IMR-90 (cell line): Measurements from ENCODE around the gene PCOLCE2. TPM values are rescaled to one million over a fixed set of nuclear protein-coding genes. Genes with fewer than 3 reads are reported as not detected.

Experiments
- ATAC-seq: fragments of 200-7000 bp; cut with Tn5 transposase; 2 replicates; pipeline ENCODE4 v1.9.1; 2020; ENCODE audit warnings: low read depth, mild to moderate bottlenecking, moderate library complexity
- BruUV-seq: library from RNA; stranded (reverse); fragments of 400-500 nt; replicated peaks from 2 replicates; lab custom pipeline; 2021; lab: Mats Ljungman, UMichigan
- CTCF ChIA-PET: fragments of 300-600 bp; formaldehyde crosslinking; extraction: SDS; loops from one replicate; lab custom pipeline; 2021; ENCODE audit warnings: antibody characterized with exemption; lab: Yijun Ruan, JAX
- POLR2A ChIA-PET: fragments of 300-600 bp; sonication (Branson Sonifier 250); formaldehyde crosslinking; loops from one replicate; lab custom pipeline; 2022; ENCODE audit warnings: antibody characterized with exemption; ENCODE audit not compliant: unreplicated experiment; lab: Charles Lee
- DNase-seq: peaks from one replicate; pipeline ENCODE4 v3.0.0; 2013
- H2AFZ ChIP-seq: replicated peaks from 2 replicates; pipeline ENCODE3; 2013; ENCODE audit warnings: low read length, mild to moderate bottlenecking; ENCODE audit not compliant: poor library complexity
- H2AK5ac ChIP-seq: 2 replicates; pipeline ENCODE4 v1.6.1; 2013; ENCODE audit warnings: low read depth, low read length, inconsistent platforms
- H2AK9ac ChIP-seq: replicated peaks from 2 replicates; pipeline ENCODE3; 2013; ENCODE audit warnings: mild to moderate bottlenecking, low read depth, low read length, moderate library complexity; ENCODE audit not compliant: poor library complexity
- H2BK120ac ChIP-seq: 2 replicates; pipeline ENCODE4 v1.6.1; 2013; ENCODE audit warnings: low read depth, low read length, inconsistent platforms
- H2BK15ac ChIP-seq: 3 replicates; pipeline ENCODE4 v1.6.1; 2013; ENCODE audit warnings: low read depth, low read length, inconsistent platforms
- H2BK20ac ChIP-seq: 2 replicates; pipeline ENCODE4 v1.6.1; 2013; ENCODE audit warnings: low read depth, mild to moderate bottlenecking, inconsistent platforms, low read length, moderate library complexity
- H2BK5ac ChIP-seq: 2 replicates; pipeline ENCODE4 v1.6.1; 2013; ENCODE audit warnings: mild to moderate bottlenecking, low read depth, low read length, inconsistent platforms; ENCODE audit not compliant: poor library complexity, severe bottlenecking
- H3K14ac ChIP-seq: replicated peaks from 2 replicates; pipeline ENCODE4 v1.6.1; 2013; ENCODE audit warnings: low read depth, low read length, inconsistent platforms
- H3K18ac ChIP-seq: 2 replicates; pipeline ENCODE4 v1.6.1; 2013; ENCODE audit warnings: low read depth, low read length, control low read depth
- H3K23ac ChIP-seq: 2 replicates; pipeline ENCODE4 v1.6.1; 2013; ENCODE audit warnings: low read depth, low read length, inconsistent platforms
- H3K27ac ChIP-seq: 2 replicates; pipeline ENCODE4 v1.5.1; 2013; ENCODE audit warnings: mild to moderate bottlenecking, control low read depth, low read length; ENCODE audit not compliant: insufficient read depth
- H3K27me3 ChIP-seq: 2 replicates; pipeline ENCODE4 v1.6.1; 2013; ENCODE audit warnings: low read length; ENCODE audit not compliant: control insufficient read depth, insufficient read depth
- H3K36me3 ChIP-seq: 2 replicates; pipeline ENCODE4 v1.6.1; 2013; ENCODE audit warnings: low read length, mixed read lengths; ENCODE audit not compliant: control insufficient read depth, insufficient read depth
- H3K4ac ChIP-seq: 2 replicates; pipeline ENCODE4 v1.6.1; 2013; ENCODE audit warnings: low read depth, low read length, inconsistent platforms
- H3K4me1 ChIP-seq: 2 replicates; pipeline ENCODE4 v1.6.1; 2013; ENCODE audit warnings: low read length, mixed read lengths; ENCODE audit not compliant: control insufficient read depth, insufficient read depth
- H3K4me2 ChIP-seq: 2 replicates; pipeline ENCODE4 v1.6.1; 2013; ENCODE audit warnings: low read depth, mild to moderate bottlenecking, control low read depth, low read length, moderate library complexity
- H3K4me3 ChIP-seq: 2 replicates; pipeline ENCODE4 v1.5.1; 2013; ENCODE audit warnings: low read depth, mild to moderate bottlenecking, control low read depth, low read length, moderate library complexity; ENCODE audit not compliant: insufficient read depth
- H3K56ac ChIP-seq: 2 replicates; pipeline ENCODE4 v1.6.1; 2013; ENCODE audit warnings: low read length, inconsistent platforms; ENCODE audit not compliant: insufficient read depth; ENCODE audit errors: extremely low read depth
- H3K79me1 ChIP-seq, 2 experiments: 2 replicates each; pipeline ENCODE4 v1.6.1; 2013; ENCODE audit warnings: low read length in 2 of 2, inconsistent platforms in 1 of 2, low read depth in 1 of 2
- H3K9ac ChIP-seq: 2 replicates; pipeline ENCODE4 v1.6.1; 2013; ENCODE audit warnings: low read depth, low read length, control low read depth
- H3K9me1 ChIP-seq: 2 replicates; pipeline ENCODE4 v1.6.1; 2013; ENCODE audit warnings: low read length, inconsistent platforms; ENCODE audit not compliant: insufficient read depth
- H3K9me3 ChIP-seq: 2 replicates; pipeline ENCODE4 v1.6.1; 2013; ENCODE audit warnings: low read length; ENCODE audit not compliant: control insufficient read depth, insufficient read depth
- H4K20me1 ChIP-seq: 2 replicates; pipeline ENCODE4 v1.6.1; 2013; ENCODE audit warnings: low read length, inconsistent platforms; ENCODE audit not compliant: insufficient read depth
- H4K5ac ChIP-seq: 2 replicates; pipeline ENCODE4 v1.6.1; 2013; ENCODE audit warnings: mild to moderate bottlenecking, low read depth, low read length, control low read depth
- H4K8ac ChIP-seq, 2 experiments: 2 replicates each; pipeline ENCODE4 v1.6.1; 2013; ENCODE audit warnings: low read depth in 2 of 2, low read length in 2 of 2, control low read depth in 1 of 2, inconsistent platforms in 1 of 2
- H4K91ac ChIP-seq: 2 replicates; pipeline ENCODE4 v1.6.1; 2013; ENCODE audit warnings: low read depth, low read length, inconsistent platforms; ENCODE audit not compliant: insufficient read depth
- MAFK ChIP-seq: IDR thresholded peaks from 2 replicates; pipeline ENCODE4 v1.6.1; 2012; ENCODE audit warnings: low read depth, low read length, improper control_type of control experiment
- MAZ ChIP-seq: IDR thresholded peaks from 2 replicates; pipeline ENCODE4 v1.6.1; 2012; ENCODE audit warnings: low read depth, mild to moderate bottlenecking, low read length, improper control_type of control experiment, moderate library complexity, borderline replicate concordance
- POLR2A ChIP-seq: IDR thresholded peaks from 2 replicates; pipeline ENCODE4 v1.6.1; 2012; ENCODE audit warnings: mild to moderate bottlenecking, low read depth, low read length
- WGBS, 2 experiments: methylation state at CpG; one replicate each; pipeline versions ENCODE4 v1.1.5 to v1.1.7; 2013; ENCODE audit warnings: missing lambda C conversion rate in 2 of 2; ENCODE audit not compliant: insufficient read length in 1 of 2; ENCODE audit errors: extremely low coverage in 2 of 2; 5-methylcytosine and 5-hydroxymethylcytosine counted together
- dilution Hi-C: fragments of 300-500 bp; cut with HindIII; formaldehyde crosslinking; loops from one replicate; pipeline ENCODE4 v1.14.3; 2018; ENCODE audit warnings: low sequenced_read_pairs; ENCODE audit not compliant: unreplicated experiment
- in situ Hi-C: fragments of 300-500 bp; cut with MboI; formaldehyde crosslinking; loops from 3 replicates; pipeline ENCODE4 v1.14.3; 2019; ENCODE audit warnings: low sequenced_read_pairs, inconsistent platforms, mixed read lengths
- intact Hi-C: fragments of 100-400 bp; cut with micrococcal nuclease; formaldehyde crosslinking; loops from 2 replicates; pipeline ENCODE4 v1.10.0; 2022
- polyA plus RNA-seq, 3 experiments: library from polyadenylated mRNA; depleted of rRNA; stranded (reverse); fragments of >200 nt; gene quantifications; 2 replicates each; pipeline ENCODE4 v1.2.3, GENCODE V29; 2012; ENCODE audit warnings: low replicate concordance in 1 of 3
- total RNA-seq: library from RNA; depleted of rRNA; stranded (reverse); fragments of >200 nt; gene quantifications from 2 replicates; pipeline ENCODE4 v1.2.3, GENCODE V29; 2012
- TF ChIP-seq, protein P1 (sequence below): fragments of 150-350 bp; IDR thresholded peaks from 2 replicates; pipeline ENCODE4 v1.6.1; 2017; ENCODE audit warnings: mild to moderate bottlenecking, antibody characterized with exemption, low read length, low read depth
- TF ChIP-seq, protein P2 (sequence below): conservative IDR thresholded peaks from 2 replicates; pipeline ENCODE4 v1.5.1; 2012; ENCODE audit warnings: mild to moderate bottlenecking, low read depth, low read length, improper control_type of control experiment

PCOLCE2 gene
- total and polyA plus RNA-seq, 2 of the 4 experiments (the other 2 are of a cell fraction): 0.50 to 0.54 TPM

DNA sequence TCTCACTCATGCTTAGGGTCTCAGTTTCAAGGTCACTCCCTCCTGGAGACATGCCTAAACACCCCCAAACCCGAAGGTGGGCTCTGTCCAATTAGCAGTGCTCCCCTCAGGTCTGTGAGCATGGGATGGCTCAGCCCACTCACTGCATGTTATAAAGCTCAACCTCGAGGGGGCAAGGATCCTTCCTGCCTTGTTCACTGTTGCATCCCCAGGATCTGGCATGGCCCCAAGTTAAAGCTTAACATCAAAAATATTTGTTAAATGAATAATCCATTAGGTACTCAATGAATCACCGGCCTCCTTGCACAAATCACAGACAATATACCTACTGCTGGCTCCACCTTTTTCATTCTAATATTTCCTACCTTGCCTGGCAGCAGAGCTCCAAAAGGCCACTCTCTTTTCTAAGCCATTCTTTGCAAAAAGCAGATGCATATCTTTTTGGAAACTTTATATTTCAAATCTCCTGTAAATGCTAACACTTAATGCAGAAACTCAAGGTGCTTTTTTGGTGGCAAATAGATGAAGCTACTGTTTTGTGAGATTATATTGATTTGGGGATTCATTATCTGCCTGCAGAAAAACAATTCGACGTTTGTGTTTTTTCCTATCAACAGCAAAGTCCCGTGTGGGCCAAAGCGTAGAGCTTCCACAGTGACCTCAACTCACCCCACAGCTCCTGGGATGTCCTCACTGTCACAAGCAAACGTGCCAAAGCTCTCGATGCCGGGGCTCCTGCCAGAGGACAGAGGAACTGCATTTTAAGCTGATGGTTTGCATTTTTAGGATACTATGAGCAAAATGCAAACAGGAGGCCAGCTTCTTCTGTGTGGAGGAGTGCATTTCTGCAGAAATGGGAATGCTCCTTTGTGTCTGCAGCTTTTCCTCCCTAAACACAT, 35.4 kb downstream of the PCOLCE2 start:
- ATAC-seq: no peak
- BruUV-seq: no TSS peak
- H3K4me1 ChIP-seq: no peaks in the 10 kb centered on the region
- intact Hi-C loops (no loop called here), dilution Hi-C loops (no loop called here), in situ Hi-C loops (no loop called here)
- no peaks in the 10 kb centered on the region for H3K79me1 ChIP-seq
- H2AK5ac ChIP-seq: no peak overlapping the region
- no peaks in the 10 kb centered on the region; the same call in 1 of the 2 replicates for H3K9me1 ChIP-seq
- no peak overlapping the region for H3K18ac ChIP-seq
- no peak overlapping the region for H3K9ac ChIP-seq
- no peaks in the 10 kb centered on the region for H4K20me1 ChIP-seq
- no peak overlapping the region for H2BK15ac ChIP-seq
- no peak overlapping the region for H4K5ac ChIP-seq
- POLR2A ChIA-PET: no interaction called here
- DNase-seq: peak; percentile 21
- H3K9me3 ChIP-seq: no peaks in the 10 kb centered on the region
- H3K4me3 ChIP-seq: no peak overlapping the region
- H3K27me3 ChIP-seq: peaks cover 18% of the 10 kb centered on the region
- no peak overlapping the region for H2BK120ac ChIP-seq
- CTCF ChIA-PET: interaction anchor here (0.7 to 1.4 kb wide), 2 partner anchors 9 to 25 kb away, joined by 3 to 4 read pairs; no protein-coding TSS in a partner anchor
- H3K23ac ChIP-seq: no peak overlapping the region
- no CpG with 5 or more reads among the region's 10 CpGs for whole genome bisulfite sequencing, 2 experiments
- no peak overlapping the region for H3K56ac ChIP-seq
- no peaks in the 10 kb centered on the region for H3K36me3 ChIP-seq
- no peak overlapping the region for H2AK9ac ChIP-seq
- no peak overlapping the region for H3K14ac ChIP-seq
- H3K4me2 ChIP-seq: no peak overlapping the region
- no peak overlapping the region for H3K27ac ChIP-seq
- H2BK5ac ChIP-seq: no peak overlapping the region
- no peak overlapping the region for H4K91ac ChIP-seq
- no peak overlapping the region for H2AFZ ChIP-seq
- H2BK20ac ChIP-seq: no peak overlapping the region
- no peak overlapping the region for H4K8ac ChIP-seq
- TF ChIP-seq, protein P1, sequence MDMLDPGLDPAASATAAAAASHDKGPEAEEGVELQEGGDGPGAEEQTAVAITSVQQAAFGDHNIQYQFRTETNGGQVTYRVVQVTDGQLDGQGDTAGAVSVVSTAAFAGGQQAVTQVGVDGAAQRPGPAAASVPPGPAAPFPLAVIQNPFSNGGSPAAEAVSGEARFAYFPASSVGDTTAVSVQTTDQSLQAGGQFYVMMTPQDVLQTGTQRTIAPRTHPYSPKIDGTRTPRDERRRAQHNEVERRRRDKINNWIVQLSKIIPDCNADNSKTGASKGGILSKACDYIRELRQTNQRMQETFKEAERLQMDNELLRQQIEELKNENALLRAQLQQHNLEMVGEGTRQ: no peak
- TF ChIP-seq, protein P2, sequence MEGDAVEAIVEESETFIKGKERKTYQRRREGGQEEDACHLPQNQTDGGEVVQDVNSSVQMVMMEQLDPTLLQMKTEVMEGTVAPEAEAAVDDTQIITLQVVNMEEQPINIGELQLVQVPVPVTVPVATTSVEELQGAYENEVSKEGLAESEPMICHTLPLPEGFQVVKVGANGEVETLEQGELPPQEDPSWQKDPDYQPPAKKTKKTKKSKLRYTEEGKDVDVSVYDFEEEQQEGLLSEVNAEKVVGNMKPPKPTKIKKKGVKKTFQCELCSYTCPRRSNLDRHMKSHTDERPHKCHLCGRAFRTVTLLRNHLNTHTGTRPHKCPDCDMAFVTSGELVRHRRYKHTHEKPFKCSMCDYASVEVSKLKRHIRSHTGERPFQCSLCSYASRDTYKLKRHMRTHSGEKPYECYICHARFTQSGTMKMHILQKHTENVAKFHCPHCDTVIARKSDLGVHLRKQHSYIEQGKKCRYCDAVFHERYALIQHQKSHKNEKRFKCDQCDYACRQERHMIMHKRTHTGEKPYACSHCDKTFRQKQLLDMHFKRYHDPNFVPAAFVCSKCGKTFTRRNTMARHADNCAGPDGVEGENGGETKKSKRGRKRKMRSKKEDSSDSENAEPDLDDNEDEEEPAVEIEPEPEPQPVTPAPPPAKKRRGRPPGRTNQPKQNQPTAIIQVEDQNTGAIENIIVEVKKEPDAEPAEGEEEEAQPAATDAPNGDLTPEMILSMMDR: no peak
- TF ChIP-seq MAZ (no peak), POLR2A (no peak), MAFK (no peak)
- no peak overlapping the region for H3K4ac ChIP-seq
